HEK293 (cell line): Measurements from ENCODE around the gene SSU72.

Experiments used
- CTCF ChIA-PET: fragments of 350-600 bp; formaldehyde crosslinking; extraction: SDS; loops from one replicate; lab custom pipeline; 2021; ENCODE audit warnings: antibody characterized with exemption; lab: Yijun Ruan, JAX
- POLR2A ChIA-PET: fragments of 300-600 bp; formaldehyde crosslinking; extraction: SDS; loops from one replicate; lab custom pipeline; 2020; ENCODE audit warnings: antibody characterized with exemption, inconsistent platforms; lab: Yijun Ruan, JAX
- H3K27ac ChIP-seq: fragments of 200-500 bp; sonication (Bioruptor generic); 2 replicates; pipeline ENCODE4 v1.5.1; 2014; ENCODE audit warnings: low read depth, low read length, control low read depth, inconsistent platforms; ENCODE audit errors: extremely low read depth
- H3K36me3 ChIP-seq, 2 experiments: fragments of 200-500 bp in 1 of 2; sonication (Bioruptor generic) in 1 of 2; 1 replicate in 1 of 2; 2 replicates in 1 of 2; pipeline ENCODE4 v1.5.1; 2014 to 2017; ENCODE audit warnings: inconsistent platforms in 2 of 2, low read length in 2 of 2; ENCODE audit not compliant: control insufficient read depth in 2 of 2, insufficient read depth in 1 of 2
- H3K4me1 ChIP-seq: fragments of 200-500 bp; sonication (Bioruptor generic); 2 replicates; pipeline ENCODE4 v1.5.1; 2014; ENCODE audit warnings: mild to moderate bottlenecking, low read length, inconsistent platforms; ENCODE audit not compliant: control insufficient read depth, insufficient read depth
- H3K4me3 ChIP-seq: 2 replicates; pipeline ENCODE4 v1.5.1; 2011; ENCODE audit warnings: low read depth, mild to moderate bottlenecking, control low read depth, low read length, moderate library complexity
- H3K9me3 ChIP-seq: fragments of 200-500 bp; sonication (Bioruptor generic); 2 replicates; pipeline ENCODE4 v1.5.1; 2014; ENCODE audit warnings: low read depth, low read length, inconsistent platforms; ENCODE audit not compliant: control insufficient read depth, insufficient read depth
- FEZF1 ChIP-seq: fragments of 450-650 bp; formaldehyde crosslinking; IDR thresholded peaks from 2 replicates; pipeline ENCODE4 v1.5.1; 2016; ENCODE audit warnings: missing biosample characterization, missing genetic modification characterization
- HIC1 ChIP-seq: fragments of 450-650 bp; formaldehyde crosslinking; IDR thresholded peaks from 2 replicates; pipeline ENCODE4 v1.5.1; 2016; ENCODE audit warnings: missing biosample characterization, missing genetic modification characterization
- KLF10 ChIP-seq: fragments of 450-650 bp; IDR thresholded peaks from 2 replicates; pipeline ENCODE4 v1.5.1; 2018; ENCODE audit warnings: missing biosample characterization, mild to moderate bottlenecking, missing genetic modification characterization
- REST ChIP-seq: fragments of 450-650 bp; formaldehyde crosslinking; IDR thresholded peaks from 2 replicates; pipeline ENCODE4 v1.5.1; 2016; ENCODE audit warnings: missing biosample characterization, missing genetic modification characterization
- SP3 ChIP-seq: fragments of 450-650 bp; formaldehyde crosslinking; IDR thresholded peaks from 2 replicates; pipeline ENCODE4 v1.5.1; 2016; ENCODE audit warnings: missing biosample characterization, missing genetic modification characterization
- ZBTB11 ChIP-seq: fragments of 450-650 bp; formaldehyde crosslinking; conservative IDR thresholded peaks from 2 replicates; pipeline ENCODE4 v1.5.1; 2016; ENCODE audit warnings: low read depth, missing biosample characterization, missing genetic modification characterization
- ZBTB17 ChIP-seq: fragments of 450-650 bp; formaldehyde crosslinking; IDR thresholded peaks from 2 replicates; pipeline ENCODE4 v1.5.1; 2016; ENCODE audit warnings: missing biosample characterization, missing genetic modification characterization
- ZNF23 ChIP-seq: fragments of 450-650 bp; formaldehyde crosslinking; IDR thresholded peaks from 2 replicates; pipeline ENCODE4 v1.5.1; 2016; ENCODE audit warnings: missing biosample characterization, missing genetic modification characterization, borderline replicate concordance
- ZNF239 ChIP-seq: fragments of 450-650 bp; formaldehyde crosslinking; IDR thresholded peaks from 2 replicates; pipeline ENCODE4 v1.5.1; 2016; ENCODE audit warnings: missing biosample characterization, missing genetic modification characterization
- ZNF248 ChIP-seq: fragments of 450-650 bp; formaldehyde crosslinking; IDR thresholded peaks from 2 replicates; pipeline ENCODE4 v1.5.1; 2017; ENCODE audit warnings: missing biosample characterization, missing genetic modification characterization
- ZNF341 ChIP-seq: fragments of 450-650 bp; formaldehyde crosslinking; IDR thresholded peaks from 2 replicates; pipeline ENCODE4; 2016; ENCODE audit warnings: low read depth, missing biosample characterization, missing genetic modification characterization
- ZNF416 ChIP-seq: fragments of 450-650 bp; formaldehyde crosslinking; IDR thresholded peaks from 2 replicates; pipeline ENCODE4 v1.5.1; 2016; ENCODE audit warnings: missing biosample characterization, missing genetic modification characterization
- ZNF449 ChIP-seq: fragments of 450-650 bp; formaldehyde crosslinking; IDR thresholded peaks from 2 replicates; pipeline ENCODE4 v1.5.1; 2017; ENCODE audit warnings: missing biosample characterization, mild to moderate bottlenecking, missing genetic modification characterization, moderate library complexity
- ZNF473 ChIP-seq: fragments of 450-650 bp; formaldehyde crosslinking; IDR thresholded peaks from 2 replicates; pipeline ENCODE4 v1.5.1; 2017; ENCODE audit warnings: missing biosample characterization, missing genetic modification characterization
- ZNF600 ChIP-seq: fragments of 450-650 bp; formaldehyde crosslinking; IDR thresholded peaks from 2 replicates; pipeline ENCODE4 v1.5.1; 2016; ENCODE audit warnings: missing biosample characterization, missing genetic modification characterization
- ZXDB ChIP-seq: fragments of 450-650 bp; formaldehyde crosslinking; IDR thresholded peaks from 2 replicates; pipeline ENCODE4 v1.5.1; 2016; ENCODE audit warnings: missing biosample characterization, missing genetic modification characterization

SSU72 gene

GRCh38 chr1:1604374-1605033 lies 29.8 kb upstream of the SSU72 start (continued):
- TF ChIP-seq ZBTB11 (tag by site-specific recombination): no peak
- TF ChIP-seq REST: no peak
- TF ChIP-seq ZNF248 (tag by site-specific recombination): no peak
- TF ChIP-seq ZBTB17: no peak
- no peak for TF ChIP-seq ZNF473 (tag by site-specific recombination)

- no peak for TF ChIP-seq ZNF416 (tag by site-specific recombination)
- no peak for TF ChIP-seq ZXDB
- no peak for TF ChIP-seq FEZF1 (tag by site-specific recombination)
- peak; percentile 56; the same call in 1 of the 2 replicates for TF ChIP-seq ZNF600 (tag by site-specific recombination)
- TF ChIP-seq KLF10 (tag by site-specific recombination): no peak
- no peak for TF ChIP-seq SP3 (tag by site-specific recombination)
- peak; percentile 68 for TF ChIP-seq ZNF449 (tag by site-specific recombination)
Measured at GRCh38 chr1:1603671-1604373, 29.2 kb upstream of the SSU72 start.

GRCh38 chr1:1602968-1603506 lies 28.4 kb upstream of the SSU72 start:
- Histone ChIP-seq H3K4me3 (no peak overlapping the region), H3K36me3 (no peaks in the 10 kb centered on the region), H3K4me1 (peaks cover under 1% of the 10 kb centered on the region; the same call in 1 of the 2 replicates), H3K9me3 (no peaks in the 10 kb centered on the region), H3K27ac (no peak overlapping the region)
- CTCF ChIA-PET: no interaction called here
- POLR2A ChIA-PET: interaction anchor here (1.5 to 2.6 kb wide), 2 partner anchors 11 to 25 kb away, joined by 3 to 17 read pairs; partner anchors contain the start of gene MIB2
- TF ChIP-seq ZNF23 (no peak), HIC1 (tag by site-specific recombination) (0 out of 2 replicates have a peak, but pooled peaks have one; percentile 21), ZNF239 (no peak), ZNF341 (no peak)

More at GRCh38 chr1:1603671-1604373, 29.2 kb upstream of the SSU72 start:
- ChIA-PET POLR2A (interaction anchor here (0.6 to 2.6 kb wide), 3 partner anchors 11 to 24 kb away, joined by 3 to 17 read pairs (median 9); partner anchors contain the start of gene MIB2), CTCF (no interaction called here)
- H3K4me1 ChIP-seq: no peaks in the 10 kb centered on the region; the same call in 1 of the 2 replicates
- H3K36me3 ChIP-seq: no peaks in the 10 kb centered on the region
- no peak overlapping the region for H3K27ac ChIP-seq
- H3K4me3 ChIP-seq: no peak overlapping the region
- H3K9me3 ChIP-seq: no peaks in the 10 kb centered on the region
